HG03066 (cell line): ENCODE measurements around the gene ZDHHC19.
"Not testable (repeated sequence)": the region's sequence is repeated elsewhere in the genome, so short reads cannot be mapped to it uniquely, and the experiment has no call there.

Source experiments
- ATAC-seq: cut with Tn5 transposase; IDR thresholded peaks from one replicate; pipeline ENCODE4 v1.9.1; 2021; ENCODE audit warnings: low read depth; ENCODE audit not compliant: unreplicated experiment

The ZDHHC19 gene

DNA sequence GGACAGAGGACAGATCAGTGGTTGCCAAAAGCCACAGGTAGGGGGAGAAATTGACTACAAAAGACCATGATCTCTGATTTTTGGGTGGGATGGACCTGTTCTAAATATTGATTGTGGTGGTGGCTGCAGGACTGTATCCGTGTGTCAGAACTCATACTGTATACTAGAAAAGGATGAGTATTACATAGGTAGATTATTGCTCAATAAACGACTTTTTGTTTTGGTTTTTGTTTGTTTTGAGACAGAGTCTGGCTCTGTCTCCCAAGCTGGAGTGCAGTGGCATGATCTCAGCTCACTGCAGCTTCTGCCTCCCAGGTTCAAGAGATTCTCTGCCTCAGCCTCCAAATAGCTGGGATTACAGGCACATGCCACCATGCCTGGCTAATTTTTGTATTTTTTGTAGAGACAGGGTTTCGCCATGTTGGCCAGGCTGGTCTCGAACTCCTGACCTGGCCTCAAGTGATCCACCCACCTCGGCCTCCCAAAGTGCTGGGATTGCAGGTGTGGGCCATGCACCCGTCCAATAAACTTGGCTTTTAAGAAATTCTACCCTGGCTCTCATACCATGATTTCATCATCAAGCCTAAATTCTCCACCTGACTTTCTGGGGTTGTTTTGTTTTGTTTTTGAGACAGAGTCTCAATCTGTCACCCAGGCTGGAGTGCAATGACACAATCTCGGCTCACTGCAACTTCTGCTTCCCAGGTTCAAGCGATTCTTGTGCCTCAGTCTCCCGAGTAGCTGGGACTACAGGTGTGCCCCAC is 5.6 kb downstream of the ZDHHC19 start:
- ATAC-seq: not testable (repeated sequence)

GRCh38 chr3:196203846-196204245 is 7.4 kb downstream of the ZDHHC19 start:
- ATAC-seq: no peak

GRCh38 chr3:196202516-196202970 is 8.7 kb downstream of the ZDHHC19 start:
- no peak for ATAC-seq

GRCh38 chr3:196198771-196199753 is 12.1 kb downstream of the ZDHHC19 start:
- no peak for ATAC-seq

DNA sequence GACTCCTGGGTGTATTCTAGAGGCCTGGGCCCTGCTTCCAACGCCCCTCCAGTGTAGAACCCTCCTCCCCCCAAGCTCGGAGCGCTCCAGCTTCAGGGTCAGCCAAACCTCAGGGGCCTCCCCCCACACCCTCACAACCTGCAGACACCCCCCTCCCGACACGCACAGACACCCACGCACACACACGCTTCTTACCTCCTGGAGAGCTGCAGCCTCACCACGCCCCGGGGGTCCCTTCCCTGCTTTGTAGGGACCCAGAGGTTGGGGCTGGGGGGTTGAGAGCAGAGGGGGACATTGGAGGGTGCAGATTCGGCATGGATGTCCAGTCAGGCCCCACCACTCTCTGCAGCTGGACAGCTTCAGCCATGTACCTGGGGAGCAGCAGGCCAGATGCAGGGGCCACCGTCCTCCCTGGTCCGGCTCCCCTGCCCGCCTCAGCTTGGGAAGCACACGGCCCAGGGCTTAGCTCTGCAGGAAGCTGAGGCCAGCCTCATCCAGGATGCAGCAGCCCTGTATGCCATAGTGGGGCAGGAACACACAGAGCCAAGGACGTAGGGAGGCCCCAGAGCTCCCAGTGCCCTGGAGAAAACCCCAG is 13.0 kb downstream of the ZDHHC19 start:
- ATAC-seq: no peak

DNA sequence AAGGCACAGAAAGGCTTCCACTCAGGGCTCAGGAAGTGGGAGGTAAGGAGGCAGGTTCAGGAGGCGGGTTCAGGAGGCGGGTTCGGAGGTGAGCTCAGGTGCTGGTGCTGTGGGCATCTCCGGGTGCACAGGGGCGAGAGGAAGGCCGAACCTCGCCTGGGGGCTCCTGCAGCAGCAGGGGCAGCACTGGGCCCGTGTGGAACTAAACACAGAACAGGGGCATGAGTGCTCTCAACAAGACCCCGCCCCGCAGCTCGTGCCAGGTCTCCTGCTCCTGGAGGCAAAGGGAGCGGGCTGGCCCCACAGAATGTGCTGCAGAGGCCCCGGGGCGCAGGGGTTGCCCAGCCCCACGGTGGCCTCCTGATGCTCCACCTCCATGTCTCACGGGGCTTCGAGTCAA is 13.7 kb downstream of the ZDHHC19 start:
- no peak for ATAC-seq

DNA sequence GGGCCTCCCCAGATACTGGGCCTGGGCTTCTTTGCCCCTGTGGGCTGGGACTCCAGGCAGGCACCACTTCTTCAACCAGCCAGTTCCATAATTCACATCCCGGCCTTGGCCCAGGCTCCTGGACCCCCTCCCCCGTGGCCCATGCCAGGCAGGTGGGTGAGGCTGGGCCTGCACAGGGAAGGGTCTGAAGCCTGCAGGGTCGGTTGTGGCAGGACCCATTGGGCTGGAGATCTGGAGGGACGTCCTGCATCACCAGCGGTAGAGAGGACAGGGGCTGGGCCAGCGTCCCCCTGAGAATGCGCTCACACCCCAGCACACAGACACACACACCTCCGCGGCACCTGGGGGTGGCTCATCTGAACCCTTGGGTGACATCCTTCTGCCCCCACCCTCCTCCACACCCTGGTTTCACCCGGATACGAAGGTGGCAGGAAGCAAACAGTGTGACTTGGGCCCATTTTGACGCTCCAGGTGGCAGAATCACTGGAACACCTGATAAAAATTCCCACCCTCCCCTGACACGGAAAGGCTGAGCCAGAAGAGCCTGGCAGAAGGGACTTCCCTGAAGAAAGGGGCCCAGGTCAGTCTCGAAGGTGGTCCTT is 15.4 kb downstream of the ZDHHC19 start:
- no peak for ATAC-seq

- ATAC-seq: no peak
Observed at GRCh38 chr3:196194542-196194915, 16.7 kb downstream of the ZDHHC19 start.

- no peak for ATAC-seq
Observed at GRCh38 chr3:196193736-196194541, 17.3 kb downstream of the ZDHHC19 start.

- ATAC-seq: no peak
Observed at GRCh38 chr3:196193133-196193735, 18.0 kb downstream of the ZDHHC19 start.

GRCh38 chr3:196192524-196193051 is 18.6 kb downstream of the ZDHHC19 start:
- peak; percentile 11 for ATAC-seq

GRCh38 chr3:196192036-196192523 is 19.1 kb downstream of the ZDHHC19 start:
- ATAC-seq: peak; percentile 43

DNA sequence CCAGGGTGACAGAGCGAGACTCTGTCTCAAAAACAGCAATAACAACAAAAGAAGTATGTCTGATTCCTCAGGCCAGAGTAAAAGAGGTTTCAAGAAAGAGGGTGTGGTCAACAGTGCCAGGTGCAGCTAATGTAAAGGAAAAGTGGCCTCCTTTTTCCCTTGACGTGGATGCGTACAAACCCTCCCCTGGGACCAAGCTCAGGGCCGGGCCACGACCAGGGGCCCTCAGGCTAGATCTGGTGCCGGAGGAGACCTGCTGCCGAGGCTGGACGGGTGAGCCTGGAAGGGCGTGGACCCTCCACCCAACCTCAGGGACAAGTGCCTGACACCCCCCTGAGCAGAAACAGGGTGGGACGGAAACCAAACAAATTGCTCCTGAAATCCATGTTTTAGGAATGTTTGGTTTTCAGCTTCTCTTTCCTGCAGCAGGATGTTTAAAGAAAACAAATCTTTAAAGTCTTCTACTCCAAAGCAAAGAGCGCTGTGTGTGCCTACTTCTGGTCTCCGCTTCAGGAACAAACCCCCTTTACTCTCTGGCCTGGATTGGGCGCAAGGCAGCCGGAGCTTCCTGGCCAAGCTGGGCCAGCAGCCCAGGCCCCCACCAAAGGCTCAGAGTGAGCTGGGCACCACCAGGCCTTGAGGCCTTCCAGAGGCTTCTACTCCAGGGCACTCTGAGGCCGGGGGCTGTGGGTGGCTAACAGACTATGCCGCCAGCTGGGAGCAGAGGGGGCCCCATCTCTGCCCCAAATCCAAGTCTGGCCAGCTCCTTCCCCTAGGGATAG is 21.4 kb downstream of the ZDHHC19 start:
- no peak for ATAC-seq

- ATAC-seq: no peak
Observed at GRCh38 chr3:196186651-196187573, 24.3 kb downstream of the ZDHHC19 start.

GRCh38 chr3:196184881-196185280 is 26.3 kb downstream of the ZDHHC19 start:
- ATAC-seq: no peak

- ATAC-seq: not testable (repeated sequence)
Observed at GRCh38 chr3:196184169-196184432, 27.1 kb downstream of the ZDHHC19 start.

- ATAC-seq: no peak
Observed at GRCh38 chr3:196181127-196181546, 30.1 kb downstream of the ZDHHC19 start.
